ENCODE data around the gene PAK5. TPM values are rescaled to one million over a fixed set of nuclear protein-coding genes. Genes with fewer than 3 reads are reported as not detected.

Gene PAK5
- polyA plus RNA-seq, 1 of the 3 experiments (the other 2 are of a cell fraction) = 0.03 TPM

GRCh38 chr20:9637889-9638288, 201.0 kb downstream of the PAK5 start:
- H3K27ac ChIP-seq (ENCODE audit: low read depth in 2 of 2, low read length in 1 of 2) = no peak overlapping the region
- ChIA-PET POLR2A (no interaction called here), CTCF (interaction anchor here (1.0 to 1.3 kb wide), 3 partner anchors 20 to 246 kb away, joined by 3 to 4 read pairs (median 3); no protein-coding TSS in a partner anchor)
- H3F3A ChIP-seq (replicated peaks; ENCODE audit: insufficient read depth) = no peaks in the 10 kb centered on the region
- no peaks in the 10 kb centered on the region for H3K9me3 ChIP-seq
- DNase-seq = no peak
- no peaks in the 10 kb centered on the region for H4K20me1 ChIP-seq (ENCODE audit: insufficient read depth)
- H3K27me3 ChIP-seq (ENCODE audit: insufficient read depth) = no peaks in the 10 kb centered on the region
- 27% methylated on average over 2 of the region's 2 CpGs for WGBS (ENCODE audit: low lambda C conversion rate)
- H3K9me2 ChIP-seq = no peaks in the 10 kb centered on the region
- no peak overlapping the region for H3K4me3 ChIP-seq (ENCODE audit: low read depth in 2 of 2, low read length in 1 of 2)
- no peak for TF ChIP-seq FOSL2 (IDR thresholded peaks at IDR 0.05; ENCODE audit: borderline replicate concordance, low read depth)
- TF ChIP-seq SMC3 (IDR thresholded peaks at IDR 0.05; ENCODE audit: low read depth, low read length) = no peak
- TF ChIP-seq POLR2AphosphoS5 (IDR thresholded peaks at IDR 0.05; ENCODE audit: low read depth, low read length) = no peak
- TF ChIP-seq GATA2 (CRISPR knock-in tag; IDR thresholded peaks at IDR 0.05) = no peak
- TF ChIP-seq NRF1 (IDR thresholded peaks at IDR 0.05; ENCODE audit: low read depth, low read length) = no peak
- no peak for TF ChIP-seq IRF3 (IDR thresholded peaks at IDR 0.05; ENCODE audit: low read depth, low read length)
- TF ChIP-seq CTCF (IDR thresholded peaks at IDR 0.05) = no peak
- no peak for TF ChIP-seq TCF12 (IDR thresholded peaks at IDR 0.05)
- TF ChIP-seq MAX (IDR thresholded peaks at IDR 0.05; ENCODE audit: low read depth) = no peak
- no peak for TF ChIP-seq MXI1 (IDR thresholded peaks at IDR 0.05; ENCODE audit: low read depth, low read length)
- TF ChIP-seq MEF2A (IDR thresholded peaks at IDR 0.05; ENCODE audit: borderline replicate concordance, low read depth) = no peak
- no peak for TF ChIP-seq TAF1 (IDR thresholded peaks at IDR 0.05; ENCODE audit: borderline replicate concordance, low read depth, low read length)
- no peak for TF ChIP-seq PBX3 (IDR thresholded peaks at IDR 0.05)
- no peak for TF ChIP-seq YY1 (IDR thresholded peaks at IDR 0.05; ENCODE audit: low read depth)
- TF ChIP-seq ZBTB33 (IDR thresholded peaks at IDR 0.05; ENCODE audit: borderline replicate concordance, low read depth) = no peak
- TF ChIP-seq USF1 (IDR thresholded peaks at IDR 0.05; ENCODE audit: borderline replicate concordance, low read depth) = no peak
- no peak for TF ChIP-seq TEAD4 (IDR thresholded peaks at IDR 0.05; ENCODE audit: borderline replicate concordance, insufficient read depth)
- TF ChIP-seq USF2 (IDR thresholded peaks at IDR 0.05; ENCODE audit: borderline replicate concordance, low read depth, low read length) = no peak
- no peak for TF ChIP-seq RAD21 (IDR thresholded peaks at IDR 0.05; ENCODE audit: low read length)
- no peak overlapping the region for H3K4me2 ChIP-seq
- no peak overlapping the region for H2AFZ ChIP-seq (ENCODE audit: low read depth)
- no peaks in the 10 kb centered on the region for H3K79me2 ChIP-seq (ENCODE audit: insufficient read depth)
- no peaks in the 10 kb centered on the region for H3K4me1 ChIP-seq (ENCODE audit: control insufficient read depth in 1 of 2, insufficient read depth in 2 of 2, low read depth in 1 of 2, low read length in 1 of 2)
- H3K36me3 ChIP-seq (replicated peaks in 1 of 2; ENCODE audit: control insufficient read depth in 1 of 2, insufficient read depth in 2 of 2, low read length in 1 of 2) = no peaks in the 10 kb centered on the region
- no peak overlapping the region for H3K9ac ChIP-seq

Data from SK-N-SH (cell line).